ENCODE data around the gene OR2C3.
"Not testable (repeated sequence)": the region's sequence is repeated elsewhere in the genome, so short reads cannot be mapped to it uniquely, and the experiment has no call there.

OR2C3 gene

GRCh38 chr1:247487057-247487456 lies 49.2 kb downstream of the OR2C3 start:
- Histone ChIP-seq H3K27ac (ENCODE audit: poor library complexity, severe bottlenecking) (no peak overlapping the region), H3K36me3 (ENCODE audit: low read depth) (no peaks in the 10 kb centered on the region), H3K4me3 (ENCODE audit: severe bottlenecking) (no peak overlapping the region), H3K4me1 (ENCODE audit: insufficient read depth, poor library complexity, severe bottlenecking) (no peaks in the 10 kb centered on the region), H3K27me3 (ENCODE audit: insufficient read depth, poor library complexity, severe bottlenecking) (no peaks in the 10 kb centered on the region), H3K9me3 (ENCODE audit: severe bottlenecking) (no peaks in the 10 kb centered on the region)
- peak; percentile 47 for TF ChIP-seq CTCF (IDR thresholded peaks at IDR 0.05; ENCODE audit: poor library complexity, severe bottlenecking)
- DNase-seq (ENCODE audit: low spot score): no peak
- ATAC-seq (ENCODE audit: low read depth): peak; percentile 77

- peak; percentile 68; the same call in 2 of the 3 replicates for ATAC-seq (ENCODE audit: low read depth)
- no peak for TF ChIP-seq CTCF (IDR thresholded peaks at IDR 0.05; ENCODE audit: poor library complexity, severe bottlenecking)
- Histone ChIP-seq H3K27ac (ENCODE audit: poor library complexity, severe bottlenecking) (no peak overlapping the region), H3K27me3 (ENCODE audit: insufficient read depth, poor library complexity, severe bottlenecking) (no peaks in the 10 kb centered on the region), H3K9me3 (ENCODE audit: severe bottlenecking) (no peaks in the 10 kb centered on the region), H3K4me1 (ENCODE audit: insufficient read depth, poor library complexity, severe bottlenecking) (no peaks in the 10 kb centered on the region), H3K36me3 (ENCODE audit: low read depth) (no peaks in the 10 kb centered on the region), H3K4me3 (ENCODE audit: severe bottlenecking) (no peak overlapping the region)
- DNase-seq (ENCODE audit: low spot score): no peak
Measured at GRCh38 chr1:247482747-247483146, 53.5 kb downstream of the OR2C3 start.

- H3K4me3 ChIP-seq (ENCODE audit: severe bottlenecking); H3K4me1 ChIP-seq (ENCODE audit: insufficient read depth, poor library complexity, severe bottlenecking); H3K9me3 ChIP-seq (ENCODE audit: severe bottlenecking); H3K27ac ChIP-seq (ENCODE audit: poor library complexity, severe bottlenecking); H3K36me3 ChIP-seq (ENCODE audit: low read depth); DNase-seq (ENCODE audit: low spot score); ATAC-seq (ENCODE audit: low read depth); H3K27me3 ChIP-seq (ENCODE audit: insufficient read depth, poor library complexity, severe bottlenecking): not testable (repeated sequence)
Measured at GRCh38 chr1:247476328-247477058, 59.7 kb downstream of the OR2C3 start.

- Histone ChIP-seq H3K27me3 (ENCODE audit: insufficient read depth, poor library complexity, severe bottlenecking) (no peaks in the 10 kb centered on the region), H3K36me3 (ENCODE audit: low read depth) (no peaks in the 10 kb centered on the region), H3K27ac (ENCODE audit: poor library complexity, severe bottlenecking) (no peak overlapping the region), H3K4me1 (ENCODE audit: insufficient read depth, poor library complexity, severe bottlenecking) (no peaks in the 10 kb centered on the region), H3K9me3 (ENCODE audit: severe bottlenecking) (no peaks in the 10 kb centered on the region), H3K4me3 (ENCODE audit: severe bottlenecking) (no peak overlapping the region)
- DNase-seq (ENCODE audit: low spot score) (no peak), ATAC-seq (ENCODE audit: low read depth) (no peak)
- TF ChIP-seq CTCF (IDR thresholded peaks at IDR 0.05; ENCODE audit: poor library complexity, severe bottlenecking): no peak
Measured at GRCh38 chr1:247475793-247476192, 60.4 kb downstream of the OR2C3 start.

Data from RWPE2 (cell line).